GM12864 (cell line): ENCODE results near the gene ATXN2.
"Not testable (repeated sequence)": the region's sequence is repeated elsewhere in the genome, so short reads cannot be mapped to it uniquely, and the experiment has no call there.

Experiments
- DNase-seq: peaks from one replicate; pipeline ENCODE4 v3.0.0-alpha.2; 2011; ENCODE audit warnings: low read depth
- H3K4me3 ChIP-seq: 2 replicates; pipeline ENCODE4 v1.5.1; 2011; ENCODE audit warnings: mild to moderate bottlenecking, low read depth, low read length, control low read depth
- CTCF ChIP-seq: IDR thresholded peaks from 2 replicates; pipeline ENCODE4 v1.5.1; 2011; ENCODE audit warnings: low read depth, mild to moderate bottlenecking, moderate library complexity, low read length, control low read depth, inconsistent platforms; ENCODE audit errors: missing control alignments

Gene ATXN2

DNA sequence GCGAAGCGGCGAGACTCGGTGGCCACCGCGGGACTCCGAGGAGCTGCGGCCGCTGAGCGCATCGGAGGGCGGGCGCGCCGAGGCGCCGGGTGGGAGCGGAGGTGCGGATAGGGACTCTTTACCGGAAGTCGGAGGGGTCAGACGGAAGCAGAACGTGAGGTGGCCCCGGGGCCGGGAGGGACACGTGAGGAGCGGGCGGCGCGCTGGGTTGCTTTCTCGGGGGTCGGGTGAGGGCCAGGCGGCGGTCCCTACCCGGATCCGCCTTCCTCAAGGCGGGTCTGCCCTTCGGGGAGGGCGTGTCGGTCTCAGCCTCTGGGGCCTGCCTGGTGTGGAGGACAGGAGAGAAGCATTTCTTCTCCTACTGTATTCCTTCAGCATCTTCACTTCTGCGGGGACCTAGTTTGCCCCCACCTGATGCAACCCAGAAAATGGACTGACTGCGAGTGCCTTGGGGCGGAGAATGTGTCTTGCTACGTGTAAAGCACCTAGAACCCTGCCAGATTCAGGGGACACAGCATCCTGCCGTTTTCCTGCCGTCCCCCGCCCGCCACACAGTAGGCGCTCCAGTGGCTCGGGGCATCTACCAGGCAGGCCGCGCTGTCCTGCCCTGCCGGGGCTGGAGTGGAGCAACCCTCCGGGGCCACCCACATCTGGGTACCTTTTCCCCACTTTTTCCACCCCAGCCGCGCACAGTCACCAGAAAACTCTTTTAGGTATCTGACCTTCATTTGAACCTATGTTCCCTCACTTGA, 514 bp upstream of the ATXN2 start:
- TF ChIP-seq CTCF, result no peak
- DNase-seq, result peak; percentile 77
- peak overlapping the region; percentile 84 for H3K4me3 ChIP-seq

DNA sequence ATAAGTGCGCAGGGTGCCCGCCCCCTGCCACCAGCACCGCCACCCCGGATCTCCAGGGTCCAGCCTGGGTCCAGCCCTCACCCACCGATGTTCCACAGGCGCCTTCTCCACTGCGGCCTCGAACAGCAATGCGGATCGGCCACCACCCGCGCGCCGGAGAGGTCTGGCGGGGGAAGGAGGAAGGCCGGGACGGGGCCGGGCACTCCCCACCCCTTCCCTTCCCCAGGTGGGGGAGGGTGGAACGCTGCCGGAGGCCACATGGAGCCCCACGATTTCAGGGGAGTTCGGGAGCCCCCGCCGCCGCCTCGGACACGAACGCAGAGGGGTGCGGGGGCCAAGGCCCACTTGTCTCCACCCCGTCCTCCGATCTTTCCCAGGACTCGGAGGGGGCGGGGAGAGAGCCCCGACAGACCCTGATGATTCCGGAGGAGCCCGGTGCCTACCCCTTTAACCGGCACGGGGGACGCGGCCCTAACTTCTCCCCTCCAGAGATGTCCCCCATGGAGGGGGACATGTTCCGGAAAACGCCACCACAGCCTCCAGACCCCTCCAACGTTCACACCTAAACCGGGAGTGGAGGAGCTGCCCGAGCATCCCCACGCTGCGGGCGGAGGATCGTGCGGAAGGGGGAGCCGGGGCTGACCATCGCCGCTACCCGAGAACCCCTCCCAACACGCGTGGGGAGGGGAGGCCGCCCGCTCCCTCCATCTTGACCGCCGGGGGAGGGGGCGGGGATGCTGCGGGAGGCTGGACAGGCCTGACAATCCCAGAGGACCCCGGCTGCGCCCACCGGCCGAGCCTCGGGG, 1.1 kb downstream of the ATXN2 start:
- DNase-seq, result no peak
- no peak for TF ChIP-seq CTCF
- peak overlapping the region; percentile 84 for H3K4me3 ChIP-seq

DNA sequence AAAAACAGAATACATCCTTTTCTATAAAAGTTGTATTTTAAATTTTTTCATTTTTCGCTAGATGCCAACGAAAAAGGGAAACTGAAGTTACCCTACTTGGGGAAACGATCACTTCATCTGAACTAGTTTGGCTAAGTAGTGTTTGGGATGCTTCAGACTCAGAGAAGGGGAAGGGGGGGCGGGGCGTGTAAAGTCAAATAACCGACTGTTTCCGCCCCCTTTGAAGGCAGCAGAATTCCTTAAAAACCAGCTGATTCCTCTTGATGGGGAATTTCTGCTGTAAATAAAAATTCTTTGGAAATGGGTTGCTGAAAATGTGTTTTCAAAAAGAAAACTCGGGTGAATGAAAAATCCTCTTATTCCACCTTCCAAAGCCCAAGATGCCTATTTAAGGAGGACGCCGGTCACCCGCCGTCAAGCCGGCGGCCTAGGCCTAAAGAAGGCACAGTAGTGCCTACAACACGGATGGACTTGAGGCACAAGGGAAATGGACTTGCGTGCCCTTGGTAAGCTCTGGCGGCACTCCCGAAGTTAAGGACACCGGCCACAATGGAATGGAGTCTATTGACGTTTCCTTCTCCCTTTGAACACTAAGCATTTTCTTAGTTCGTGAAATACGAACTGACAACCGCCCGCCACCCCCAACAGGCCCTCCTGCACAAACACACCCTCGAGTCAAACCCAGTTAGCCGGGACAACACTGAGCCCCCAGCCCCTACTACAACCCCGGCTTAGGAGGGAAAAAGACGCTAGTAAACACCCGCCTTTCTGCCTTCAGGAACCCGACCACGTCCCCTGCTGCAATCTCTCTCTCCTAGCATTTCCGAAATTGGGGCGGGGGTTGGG, 1.9 kb downstream of the ATXN2 start:
- TF ChIP-seq CTCF, result no peak
- H3K4me3 ChIP-seq, result peak overlapping the region; percentile 84
- DNase-seq, result no peak

DNA sequence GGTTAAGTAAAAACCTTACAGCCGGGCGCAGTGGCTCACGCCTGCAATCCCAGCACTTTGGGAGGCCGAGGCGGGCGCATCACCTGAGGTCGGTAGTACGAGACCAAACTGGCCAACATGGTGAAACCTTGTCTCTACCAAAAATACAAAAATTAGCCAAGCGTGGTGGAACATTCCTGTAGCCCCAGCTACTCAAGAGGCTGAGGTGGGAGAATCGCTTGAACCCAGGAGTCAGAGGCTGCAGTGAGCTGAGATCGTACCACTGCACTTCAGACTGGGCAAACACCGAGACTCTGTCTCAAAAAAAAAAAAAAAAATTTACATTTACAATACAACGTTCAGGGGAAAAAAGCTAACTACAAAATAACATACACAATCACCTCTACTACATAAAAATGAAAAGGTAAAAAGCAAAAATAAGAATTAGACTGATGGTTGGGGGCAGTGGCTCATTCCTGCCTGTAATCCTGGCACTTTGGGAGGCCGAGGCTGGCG, 3.7 kb downstream of the ATXN2 start:
- not testable (repeated sequence) for H3K4me3 ChIP-seq, DNase-seq

DNA sequence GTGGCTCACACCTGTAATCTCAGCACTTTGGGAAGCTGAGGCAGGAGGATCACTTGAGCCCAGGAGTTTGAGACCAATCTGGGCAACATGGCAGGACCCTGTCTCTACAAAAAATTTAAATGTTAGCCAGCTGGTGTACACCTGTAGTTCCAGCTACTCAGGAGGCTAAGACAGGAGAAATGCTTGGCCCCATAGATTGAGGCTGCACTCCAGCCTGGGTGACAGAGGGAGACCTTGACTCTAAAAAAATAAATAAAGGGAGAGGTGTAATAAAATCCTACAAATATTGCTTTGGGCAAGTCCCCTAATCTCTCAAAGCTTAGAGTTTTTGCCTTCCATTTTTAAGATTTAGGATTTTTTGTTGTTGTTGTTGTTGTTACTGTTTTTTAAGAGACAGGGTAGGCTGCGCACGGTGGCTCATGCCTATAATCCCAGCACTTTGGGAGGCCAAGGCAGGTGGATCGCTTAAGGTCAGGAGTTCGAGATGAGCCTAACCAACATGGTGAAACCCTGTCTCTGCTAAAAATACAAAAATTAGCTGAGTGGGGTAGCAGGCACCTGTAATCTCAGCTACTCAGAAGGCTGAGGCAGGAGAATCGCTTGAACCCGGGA, 7.6 kb downstream of the ATXN2 start:
- not testable (repeated sequence) for DNase-seq, H3K4me3 ChIP-seq

GRCh38 chr12:111590552-111590951, 8.6 kb downstream of the ATXN2 start:
- no peak for TF ChIP-seq CTCF
- no peak overlapping the region for H3K4me3 ChIP-seq
- no peak for DNase-seq

GRCh38 chr12:111589601-111590000, 9.5 kb downstream of the ATXN2 start:
- DNase-seq, result no peak
- no peak for TF ChIP-seq CTCF
- H3K4me3 ChIP-seq, result no peak overlapping the region
